ENCODE data around the gene RPS8.
A peak's percentile ranks its signal among the peaks of the same experiment; 100 is the strongest.
"Not testable (repeated sequence)": the region's sequence is repeated elsewhere in the genome, so short reads cannot be mapped to it uniquely, and the experiment has no call there.

The RPS8 gene

DNA sequence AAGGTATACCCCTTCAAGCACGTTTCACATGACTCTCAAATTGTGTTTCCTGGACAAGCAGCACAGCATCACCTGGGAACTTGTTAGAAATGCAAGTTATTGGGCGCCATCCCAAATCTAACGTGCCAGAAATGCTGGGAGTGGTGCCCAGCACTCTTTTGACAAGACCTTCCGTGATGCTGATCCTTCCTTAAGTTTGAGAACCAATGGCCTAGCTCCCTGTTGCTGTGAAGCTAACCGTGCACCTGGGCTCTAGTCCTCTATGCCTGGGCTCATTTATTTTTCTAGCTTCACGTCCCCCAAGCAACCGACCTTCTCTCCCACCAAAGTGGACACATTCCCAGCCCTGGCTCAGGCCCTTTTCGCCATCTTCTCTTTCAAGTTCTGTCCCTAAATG lies 8.4 kb downstream of the RPS8 start:
- DNase-seq = no peak

GRCh38 chr1:44784094-44785028 lies 9.0 kb downstream of the RPS8 start:
- peak; percentile 42 for DNase-seq

DNA sequence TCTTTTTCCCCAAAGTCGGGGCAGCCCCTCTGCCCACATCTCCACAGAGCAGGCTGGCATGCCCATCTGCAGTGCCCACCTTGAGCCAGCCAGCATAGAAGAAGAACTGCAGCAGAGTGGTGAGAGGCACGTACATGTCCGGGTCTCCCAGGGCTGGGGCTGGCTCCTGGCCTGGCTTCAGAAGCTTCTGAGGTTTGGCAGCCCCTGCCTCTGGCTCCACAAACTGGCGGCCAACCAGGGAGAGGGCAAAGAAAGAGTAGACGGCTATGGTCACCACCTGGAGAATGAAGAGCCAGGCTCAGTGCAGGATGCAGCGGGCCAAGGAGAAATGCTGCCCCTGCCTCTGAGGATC lies 9.7 kb downstream of the RPS8 start:
- DNase-seq = no peak

DNA sequence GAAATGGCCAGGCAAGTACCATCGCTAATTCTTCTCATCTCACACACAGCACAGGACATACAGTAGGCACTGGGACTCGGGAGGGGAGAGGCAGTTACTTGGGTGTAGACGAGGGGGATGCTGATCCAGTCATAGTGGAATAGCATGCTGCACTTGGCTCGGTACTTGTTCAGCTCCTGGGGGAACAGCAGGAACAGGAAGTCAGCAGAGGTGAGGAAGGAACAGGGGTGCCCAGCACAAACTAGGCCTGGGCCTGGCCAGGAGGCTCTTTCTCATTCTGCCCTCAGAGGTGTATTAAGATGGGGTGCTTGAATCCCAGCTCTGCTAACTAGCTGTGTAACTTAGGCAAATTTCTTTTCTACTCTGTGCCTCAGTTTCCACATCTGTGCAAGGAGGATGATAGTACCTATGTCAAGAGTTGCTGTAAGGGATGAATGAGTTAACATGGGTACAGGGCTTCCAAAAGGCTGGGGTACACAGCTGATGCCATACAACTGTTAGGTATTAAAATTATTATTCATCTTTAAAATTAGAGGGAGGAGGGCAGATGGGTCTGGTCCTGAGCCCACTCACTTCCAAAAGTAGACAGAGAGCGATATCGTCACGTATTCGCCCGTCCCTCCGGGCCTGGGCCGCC lies 10.3 kb downstream of the RPS8 start:
- no peak for DNase-seq

GRCh38 chr1:44786138-44786840 lies 10.9 kb downstream of the RPS8 start:
- peak; percentile 81 for DNase-seq

GRCh38 chr1:44786841-44787426 lies 11.6 kb downstream of the RPS8 start:
- DNase-seq = no peak

- no peak for DNase-seq
Observed at GRCh38 chr1:44787506-44787905, 12.2 kb downstream of the RPS8 start.

DNA sequence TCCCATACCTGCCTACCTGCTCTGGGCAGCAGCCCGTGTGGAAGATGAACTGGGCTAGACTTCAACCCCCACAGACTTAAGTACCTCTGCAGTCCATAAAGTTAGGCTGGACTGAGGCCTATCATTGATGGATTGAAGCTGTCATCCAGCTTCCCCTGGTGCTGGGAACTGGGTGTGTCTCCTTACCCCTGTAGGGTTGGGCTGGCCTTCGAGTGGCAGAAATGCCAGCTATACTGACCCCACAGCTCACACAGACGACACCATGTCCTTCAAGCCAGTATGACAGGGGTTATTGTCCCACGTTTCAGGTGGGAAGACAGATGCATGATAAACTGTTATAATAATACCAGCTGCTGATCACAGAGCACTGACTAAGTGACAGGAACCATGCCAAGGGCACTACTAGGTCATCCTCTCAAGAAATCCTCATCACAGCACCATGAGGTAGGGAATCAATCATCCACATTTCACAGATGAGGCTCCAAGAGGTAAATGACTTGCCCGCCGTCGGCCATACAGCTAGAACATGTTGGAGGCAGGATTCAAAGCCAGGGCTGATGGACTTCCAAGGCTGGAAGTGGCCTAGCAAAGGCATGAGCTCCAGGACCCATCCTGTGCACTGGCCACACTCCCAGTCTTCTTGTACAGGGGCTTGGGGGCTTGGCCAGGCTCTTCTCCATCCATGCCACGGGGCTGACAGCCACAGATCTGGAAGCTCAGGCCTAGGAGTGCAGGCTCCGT lies 12.9 kb downstream of the RPS8 start, which contains the start of gene BEST4:
TSS of gene BEST4 (minus strand) at position 51 of the 741 bp plus-strand sequence. CDS start 465 bp downstream, outside the sequence.
- DNase-seq = no peak

DNA sequence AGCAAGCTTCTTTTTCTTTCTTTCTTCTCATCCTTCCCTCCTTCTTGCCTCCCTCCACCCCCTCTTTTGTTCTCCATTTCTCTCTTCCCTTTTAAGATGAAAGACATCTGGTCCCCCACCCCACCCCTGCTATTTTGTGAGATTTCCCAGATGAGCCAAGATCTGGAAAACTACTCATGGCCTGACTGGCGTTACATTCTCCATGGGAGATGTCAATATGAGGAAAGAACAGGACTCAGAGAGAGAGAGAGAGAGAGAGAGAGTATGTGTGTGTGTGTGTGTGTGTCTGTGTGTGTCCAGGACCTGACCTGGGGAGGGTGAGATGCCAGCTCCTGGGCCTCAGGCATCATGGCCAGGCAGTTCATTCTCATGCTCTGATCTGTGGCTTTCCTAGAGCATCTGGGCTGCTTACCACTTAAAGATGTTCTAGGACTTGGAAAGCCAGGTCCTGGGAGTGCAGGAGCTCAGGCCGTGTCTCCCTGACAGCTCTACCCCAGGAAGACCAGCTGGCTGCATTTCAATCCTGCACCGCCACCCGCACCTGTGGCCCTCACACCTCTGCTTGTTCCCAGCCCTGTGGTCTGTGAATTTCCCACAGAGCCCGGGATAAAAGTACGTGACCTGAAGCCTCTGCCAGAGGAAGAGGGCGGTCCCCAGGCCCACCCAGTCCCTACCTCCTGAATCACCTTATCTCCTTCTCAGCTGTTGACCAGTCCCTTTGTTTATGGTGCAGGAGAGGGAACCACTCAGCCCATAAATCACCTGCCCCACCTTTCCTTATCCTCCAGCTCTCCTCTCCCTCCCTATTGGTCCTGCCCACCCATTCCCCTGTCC lies 15.8 kb downstream of the RPS8 start:
- no peak for DNase-seq

GRCh38 chr1:44792736-44793502 lies 17.6 kb downstream of the RPS8 start:
- DNase-seq = no peak

- DNase-seq = not testable (repeated sequence)
Observed at GRCh38 chr1:44797886-44798285, 22.5 kb downstream of the RPS8 start.

GRCh38 chr1:44798481-44799365 lies 23.4 kb downstream of the RPS8 start:
- DNase-seq = peak; percentile 3

GRCh38 chr1:44799770-44800584 lies 24.6 kb downstream of the RPS8 start, which contains the start of gene PLK3:
Gene PLK3, plus strand, starts transcription at chr1:44800377. Its CDS starts 87 bp downstream, at chr1:44800464.
- peak; percentile 97 for DNase-seq

GRCh38 chr1:44801491-44802305 lies 26.4 kb downstream of the RPS8 start:
- peak; percentile 58 for DNase-seq

DNA sequence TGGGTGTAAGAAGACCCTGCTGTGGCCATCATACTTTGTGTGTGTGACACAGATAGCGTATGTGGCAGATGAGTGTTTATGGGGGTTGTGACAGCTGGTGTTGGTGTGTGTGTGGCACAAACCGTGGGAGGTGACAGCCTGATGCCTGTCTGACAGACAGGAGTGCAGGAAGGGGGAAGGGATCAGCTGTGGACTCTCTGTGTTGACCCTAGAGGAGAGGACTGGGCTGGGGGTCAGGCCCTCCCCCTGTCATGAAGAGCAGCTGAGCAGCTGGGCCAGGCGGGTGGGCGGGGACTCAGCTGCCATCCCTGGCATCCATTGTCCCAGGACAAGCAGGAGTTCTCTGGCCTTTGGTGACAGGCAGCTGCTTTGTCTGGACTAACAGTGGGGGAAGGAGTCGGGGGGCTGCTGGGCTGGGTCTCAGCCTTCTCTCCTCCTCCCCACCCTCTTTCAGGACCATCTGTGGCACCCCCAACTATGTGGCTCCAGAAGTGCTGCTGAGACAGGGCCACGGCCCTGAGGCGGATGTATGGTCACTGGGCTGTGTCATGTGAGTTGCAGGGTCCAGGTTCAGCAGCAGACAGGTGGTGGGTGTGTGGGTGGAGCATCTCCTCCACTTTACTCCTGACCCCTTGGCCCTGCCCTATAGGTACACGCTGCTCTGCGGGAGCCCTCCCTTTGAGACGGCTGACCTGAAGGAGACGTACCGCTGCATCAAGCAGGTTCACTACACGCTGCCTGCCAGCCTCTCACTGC lies 27.1 kb downstream of the RPS8 start:
- peak; percentile 25 for DNase-seq

- no peak for DNase-seq
Observed at GRCh38 chr1:44803062-44803311, 27.6 kb downstream of the RPS8 start.
